Trophoblast cell (in vitro differentiated cells and primary cell): ENCODE measurements around the gene KCNG1.

Experiments
- DNase-seq, 2 donors: peaks; one replicate each; pipeline ENCODE4 v3.0.0-alpha.2; 2016
- H2AFZ ChIP-seq: 2 replicates; pipeline ENCODE4 v1.6.1; 2013; ENCODE audit warnings: low read length, moderate library complexity, mild to moderate bottlenecking; ENCODE audit not compliant: insufficient read depth, poor library complexity
- H2AK5ac ChIP-seq: 2 replicates; pipeline ENCODE4 v1.6.1; 2013; ENCODE audit warnings: mild to moderate bottlenecking, low read length
- H2BK120ac ChIP-seq: 2 replicates; pipeline ENCODE4 v1.6.1; 2013; ENCODE audit warnings: low read length, mild to moderate bottlenecking, moderate library complexity; ENCODE audit not compliant: insufficient read depth, poor library complexity
- H2BK12ac ChIP-seq: 2 replicates; pipeline ENCODE4 v1.6.1; 2013; ENCODE audit warnings: mild to moderate bottlenecking, low read length, moderate library complexity
- H2BK5ac ChIP-seq: 2 replicates; pipeline ENCODE4 v1.6.1; 2013; ENCODE audit warnings: low read length, low read depth, moderate library complexity, mild to moderate bottlenecking; ENCODE audit not compliant: poor library complexity
- H3K14ac ChIP-seq: 2 replicates; pipeline ENCODE4 v1.6.1; 2013; ENCODE audit warnings: mild to moderate bottlenecking, low read length
- H3K18ac ChIP-seq: 2 replicates; pipeline ENCODE4 v1.6.1; 2013; ENCODE audit warnings: mild to moderate bottlenecking, low read length
- H3K23ac ChIP-seq: 2 replicates; pipeline ENCODE4 v1.6.1; 2013; ENCODE audit warnings: low read length
- H3K27ac ChIP-seq: 2 replicates; pipeline ENCODE4 v1.5.1; 2013; ENCODE audit warnings: low read depth, mild to moderate bottlenecking, inconsistent platforms, low read length, moderate library complexity
- H3K27me3 ChIP-seq: 2 replicates; pipeline ENCODE4 v1.6.1; 2013; ENCODE audit warnings: inconsistent platforms, mild to moderate bottlenecking, low read length, moderate library complexity; ENCODE audit not compliant: insufficient read depth
- H3K36me3 ChIP-seq, 2 experiments: 1 replicate in 1 of 2; 2 replicates in 1 of 2; pipeline ENCODE4 v1.6.1; 2013; ENCODE audit warnings: low read length in 2 of 2, mild to moderate bottlenecking in 2 of 2, moderate library complexity in 1 of 2; ENCODE audit not compliant: insufficient read depth in 2 of 2, control insufficient read depth in 1 of 2
- H3K4ac ChIP-seq: 2 replicates; pipeline ENCODE4 v1.6.1; 2013; ENCODE audit warnings: low read depth, mild to moderate bottlenecking, low read length, moderate library complexity
- H3K4me1 ChIP-seq, 2 experiments: 1 replicate in 1 of 2; 2 replicates in 1 of 2; pipeline ENCODE4 v1.6.1; 2013; ENCODE audit warnings: low read length in 2 of 2, mild to moderate bottlenecking in 2 of 2, moderate library complexity in 1 of 2; ENCODE audit not compliant: insufficient read depth in 2 of 2, control insufficient read depth in 1 of 2
- H3K4me2 ChIP-seq: 2 replicates; pipeline ENCODE4 v1.6.1; 2013; ENCODE audit warnings: inconsistent platforms, mild to moderate bottlenecking, low read length, moderate library complexity
- H3K4me3 ChIP-seq: 2 replicates; pipeline ENCODE4 v1.5.1; 2013; ENCODE audit warnings: mild to moderate bottlenecking, low read depth, low read length, inconsistent platforms
- H3K79me1 ChIP-seq: one replicate; pipeline ENCODE4 v1.6.1; 2013; ENCODE audit warnings: low read length
- H3K79me2 ChIP-seq: 2 replicates; pipeline ENCODE4 v1.6.1; 2013; ENCODE audit warnings: low read length, mild to moderate bottlenecking; ENCODE audit not compliant: control insufficient read depth, insufficient read depth, poor library complexity
- H3K9ac ChIP-seq: 2 replicates; pipeline ENCODE4 v1.6.1; 2013; ENCODE audit warnings: mild to moderate bottlenecking, low read length
- H3K9me3 ChIP-seq: 2 replicates; pipeline ENCODE4 v1.6.1; 2013; ENCODE audit warnings: low read depth, mild to moderate bottlenecking, control low read depth, inconsistent platforms, low read length; ENCODE audit not compliant: insufficient read depth
- H4K12ac ChIP-seq: 2 replicates; pipeline ENCODE4 v1.6.1; 2013; ENCODE audit warnings: low read depth, mild to moderate bottlenecking, low read length, moderate library complexity
- H4K8ac ChIP-seq: 2 replicates; pipeline ENCODE4 v1.6.1; 2013; ENCODE audit warnings: low read depth, mild to moderate bottlenecking, low read length, moderate library complexity
- H4K91ac ChIP-seq: one replicate; pipeline ENCODE4 v1.6.1; 2013; ENCODE audit warnings: low read depth, mild to moderate bottlenecking, low read length, moderate library complexity
- WGBS: extraction: QIAGEN DNeasy Blood & Tissue Kit; methylation state at CpG from one replicate; pipeline ENCODE4 v1.1.7; 2013; ENCODE audit warnings: missing lambda C conversion rate; ENCODE audit not compliant: insufficient read length, insufficient coverage; ENCODE audit errors: extremely low coverage; 5-methylcytosine and 5-hydroxymethylcytosine counted together

KCNG1 gene

GRCh38 chr20:50991076-50991475 is 31.8 kb downstream of the KCNG1 start:
- peak overlapping the region; percentile 49 for H2BK120ac ChIP-seq

GRCh38 chr20:50987493-50988210 is 35.3 kb downstream of the KCNG1 start:
- no peaks in the 10 kb centered on the region for H3K27me3 ChIP-seq
- peak overlapping the region; percentile 64 for H2AFZ ChIP-seq
- no peak overlapping the region for H3K18ac ChIP-seq
- H4K8ac ChIP-seq = no peak overlapping the region
- H2AK5ac ChIP-seq = no peak overlapping the region
- no peaks in the 10 kb centered on the region for H3K79me1 ChIP-seq
- H3K4ac ChIP-seq = no peak overlapping the region
- no peak overlapping the region for H3K4me2 ChIP-seq
- no peak overlapping the region for H3K14ac ChIP-seq
- no peaks in the 10 kb centered on the region for H3K36me3 ChIP-seq
- no CpG with 5 or more reads among the region's 13 CpGs for WGBS
- H2BK120ac ChIP-seq = no peak overlapping the region
- no peak overlapping the region for H3K9ac ChIP-seq
- no peak overlapping the region for H4K12ac ChIP-seq
- H2BK12ac ChIP-seq = peak overlapping the region; percentile 45
- DNase-seq = peak; percentile 67 to 94
- H3K79me2 ChIP-seq = no peaks in the 10 kb centered on the region
- H3K4me1 ChIP-seq = peaks cover 6 to 11% of the 10 kb centered on the region in 2 experiments
- no peak overlapping the region for H2BK5ac ChIP-seq
- no peak overlapping the region for H3K23ac ChIP-seq
- H3K9me3 ChIP-seq = no peaks in the 10 kb centered on the region
- no peak overlapping the region for H4K91ac ChIP-seq
- H3K27ac ChIP-seq = no peak overlapping the region
- no peak overlapping the region for H3K4me3 ChIP-seq

More at GRCh38 chr20:50991076-50991475, 31.8 kb downstream of the KCNG1 start:
- peak in 1 of 2 donors; percentile 59 for DNase-seq
- no peaks in the 10 kb centered on the region for H3K36me3 ChIP-seq
- no peaks in the 10 kb centered on the region for H3K79me1 ChIP-seq
- peak overlapping the region; percentile 55 for H4K91ac ChIP-seq
- no peak overlapping the region for H4K12ac ChIP-seq
- no peaks in the 10 kb centered on the region for H3K27me3 ChIP-seq
- no peak overlapping the region for H2BK5ac ChIP-seq
- H3K4me1 ChIP-seq = peaks cover 12 to 14% of the 10 kb centered on the region in 2 experiments
- peak overlapping the region; percentile 35 for H4K8ac ChIP-seq
- no peak overlapping the region for H3K4me2 ChIP-seq
- H2BK12ac ChIP-seq = peak overlapping the region; percentile 65
- no CpG with 5 or more reads among the region's 3 CpGs for WGBS
- H3K27ac ChIP-seq = no peak overlapping the region
- no peaks in the 10 kb centered on the region for H3K79me2 ChIP-seq
- peak overlapping the region; percentile 69 for H2AK5ac ChIP-seq
- no peaks in the 10 kb centered on the region for H3K9me3 ChIP-seq
- no peak overlapping the region for H3K9ac ChIP-seq
- no peak overlapping the region for H2AFZ ChIP-seq
- no peak overlapping the region for H3K23ac ChIP-seq
- no peak overlapping the region for H3K14ac ChIP-seq
- H3K4ac ChIP-seq = no peak overlapping the region
- no peak overlapping the region for H3K18ac ChIP-seq
- H3K4me3 ChIP-seq = no peak overlapping the region

- Histone ChIP-seq H2BK120ac (no peak overlapping the region), H4K12ac (no peak overlapping the region), H3K4ac (no peak overlapping the region), H4K91ac (no peak overlapping the region), H3K4me2 (no peak overlapping the region), H3K4me3 (no peak overlapping the region), H2AFZ (no peak overlapping the region), H2BK12ac (no peak overlapping the region), H3K23ac (no peak overlapping the region), H2AK5ac (no peak overlapping the region), H3K14ac (no peak overlapping the region), H3K79me2 (no peaks in the 10 kb centered on the region), H3K9ac (no peak overlapping the region), H3K4me1 (peaks cover 0 to 5% of the 10 kb centered on the region in 2 experiments), H3K9me3 (no peaks in the 10 kb centered on the region), H3K27ac (no peak overlapping the region), H3K79me1 (no peaks in the 10 kb centered on the region), H3K36me3 (no peaks in the 10 kb centered on the region), H2BK5ac (no peak overlapping the region), H4K8ac (no peak overlapping the region), H3K18ac (no peak overlapping the region), H3K27me3 (no peaks in the 10 kb centered on the region)
- no CpG with 5 or more reads among the region's 2 CpGs for WGBS
- DNase-seq = no peak
These were observed 39.6 kb downstream of the KCNG1 start for GRCh38 chr20:50983321-50983720.

GRCh38 chr20:50982363-50982762 is 40.5 kb downstream of the KCNG1 start:
- Histone ChIP-seq H3K18ac (no peak overlapping the region), H3K23ac (no peak overlapping the region), H3K79me2 (no peaks in the 10 kb centered on the region)

More at GRCh38 chr20:50982363-50982762, 40.5 kb downstream of the KCNG1 start:
- Histone ChIP-seq H2BK12ac (no peak overlapping the region), H3K27me3 (no peaks in the 10 kb centered on the region), H3K79me1 (no peaks in the 10 kb centered on the region), H2BK5ac (no peak overlapping the region), H2BK120ac (no peak overlapping the region), H3K4me3 (no peak overlapping the region), H2AFZ (no peak overlapping the region), H3K36me3 (no peaks in the 10 kb centered on the region), H4K91ac (no peak overlapping the region), H4K8ac (no peak overlapping the region), H3K9ac (no peak overlapping the region), H3K27ac (no peak overlapping the region), H4K12ac (no peak overlapping the region), H3K4me1 (peaks cover 0 to 5% of the 10 kb centered on the region in 2 experiments), H3K9me3 (no peaks in the 10 kb centered on the region), H3K4ac (no peak overlapping the region), H3K4me2 (no peak overlapping the region), H3K14ac (no peak overlapping the region), H2AK5ac (no peak overlapping the region)
- no CpG with 5 or more reads among the region's 4 CpGs for WGBS
- DNase-seq = peak; percentile 63 to 68
